ENCODE data around the gene RUVBL2.

- TF ChIP-seq CTCF (conservative IDR thresholded peaks at IDR 0.05) (no peak), ZFX (IDR thresholded peaks at IDR 0.05) (no peak)
Measured at GRCh38 chr19:48950159-48950558, 43.5 kb upstream of the RUVBL2 start.

All from C4-2B (cell line).